Measurements from ENCODE around the gene PIAS1.
"Not testable (repeated sequence)": the region's sequence is repeated elsewhere in the genome, so short reads cannot be mapped to it uniquely, and the experiment has no call there.

PIAS1 gene

GRCh38 chr15:68213991-68214837 is 160.1 kb downstream of the PIAS1 start:
- no peak for DNase-seq (ENCODE audit: low read depth in 3 of 3, low spot score in 1 of 3)

- no peak for DNase-seq (ENCODE audit: low read depth in 3 of 3, low spot score in 1 of 3)
Observed at GRCh38 chr15:68214838-68215254, 160.7 kb downstream of the PIAS1 start.

- no peak for DNase-seq (ENCODE audit: low read depth in 3 of 3, low spot score in 1 of 3)
Observed at GRCh38 chr15:68217341-68217740, 163.2 kb downstream of the PIAS1 start.

DNA sequence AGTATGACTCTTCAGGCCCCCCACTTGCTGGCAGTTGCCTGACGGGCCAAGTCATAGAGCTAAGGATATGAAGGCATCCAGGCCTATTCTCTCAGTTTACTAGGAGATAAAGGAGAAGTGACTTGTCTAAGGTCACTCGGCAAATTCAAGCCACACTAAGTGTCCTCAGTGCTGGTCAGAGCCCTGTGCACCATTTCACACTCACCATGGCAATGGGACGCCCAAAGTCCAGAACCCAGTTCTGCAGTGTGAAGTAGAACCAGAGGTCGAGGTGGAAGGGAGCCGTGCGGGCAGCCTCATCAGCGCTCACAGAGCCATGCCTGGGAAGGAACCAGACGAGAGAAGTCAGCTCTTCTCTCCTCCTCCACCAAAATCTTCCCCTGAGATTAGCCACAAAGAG is 164.2 kb downstream of the PIAS1 start:
- DNase-seq (ENCODE audit: low read depth in 3 of 3, low spot score in 1 of 3), result no peak

- no peak for DNase-seq (ENCODE audit: low read depth in 3 of 3, low spot score in 1 of 3)
Observed at GRCh38 chr15:68218847-68219798, 165.0 kb downstream of the PIAS1 start.

GRCh38 chr15:68220489-68220888 is 166.4 kb downstream of the PIAS1 start:
- no peak for DNase-seq (ENCODE audit: low read depth in 3 of 3, low spot score in 1 of 3)

DNA sequence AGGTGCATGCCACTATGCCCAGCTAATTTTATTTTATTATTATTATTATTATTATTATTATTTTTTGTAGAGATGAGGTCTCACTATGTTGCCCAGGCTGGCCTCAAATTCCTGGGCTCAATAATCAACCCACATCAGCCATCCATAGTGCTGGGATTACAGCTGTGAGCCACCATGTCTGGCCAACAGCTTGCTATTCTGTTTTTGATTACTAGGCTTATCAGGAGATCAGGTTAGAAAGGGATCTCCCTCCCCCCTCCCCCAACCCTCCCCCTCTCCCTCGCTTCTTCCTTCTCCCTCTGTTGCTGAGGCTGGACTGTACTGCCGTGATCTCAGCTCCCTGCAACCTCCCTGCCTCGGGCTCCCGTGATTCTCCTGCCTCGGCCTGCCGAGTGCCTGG is 166.9 kb downstream of the PIAS1 start:
- DNase-seq (ENCODE audit: low read depth in 3 of 3, low spot score in 1 of 3), result no peak

DNA sequence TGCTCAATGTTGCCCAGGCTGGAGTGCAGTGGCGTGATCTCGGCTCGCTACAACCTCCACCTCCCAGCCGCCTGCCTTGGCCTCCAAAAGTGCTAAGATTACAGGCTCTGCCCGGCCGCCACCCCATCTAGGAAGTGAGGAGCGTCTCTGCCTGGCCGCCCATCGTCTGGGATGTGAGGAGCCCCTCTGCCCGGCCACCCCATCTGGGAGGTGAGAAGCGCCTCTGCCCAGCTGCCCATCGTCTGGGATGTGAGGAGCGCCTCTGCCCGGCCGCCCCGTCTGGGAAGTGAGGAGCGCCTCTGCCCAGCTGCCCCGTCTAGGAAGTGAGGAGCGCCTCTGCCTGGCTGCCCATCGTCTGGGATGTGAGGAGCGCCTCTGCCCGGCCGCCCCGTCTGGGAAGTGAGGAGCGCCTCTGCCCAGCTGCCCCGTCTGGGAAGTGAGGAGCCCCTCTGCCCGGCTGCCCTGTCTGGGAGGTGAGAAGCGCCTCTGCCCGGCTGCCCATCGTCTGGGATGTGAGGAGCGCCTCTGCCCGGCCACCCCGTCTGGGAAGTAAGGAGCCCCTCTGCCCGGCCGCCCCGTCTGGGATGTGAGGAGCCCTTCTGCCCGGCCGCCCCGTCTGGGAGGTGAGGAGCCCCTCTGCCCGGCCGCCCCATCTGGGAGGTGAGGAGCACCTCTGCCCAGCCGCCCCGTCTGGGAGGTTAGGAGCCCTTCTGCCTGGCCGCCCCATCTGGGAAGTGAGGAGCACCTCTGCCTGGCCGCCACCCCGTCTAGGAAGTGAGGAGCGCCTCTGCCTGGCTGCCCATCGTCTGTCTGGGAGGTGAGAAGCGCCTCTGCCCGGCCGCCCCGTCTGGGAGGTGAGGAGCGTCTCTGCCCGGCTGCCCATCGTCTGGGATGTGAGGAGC is 167.7 kb downstream of the PIAS1 start:
- not testable (repeated sequence) for DNase-seq (ENCODE audit: low read depth in 3 of 3, low spot score in 1 of 3)

DNA sequence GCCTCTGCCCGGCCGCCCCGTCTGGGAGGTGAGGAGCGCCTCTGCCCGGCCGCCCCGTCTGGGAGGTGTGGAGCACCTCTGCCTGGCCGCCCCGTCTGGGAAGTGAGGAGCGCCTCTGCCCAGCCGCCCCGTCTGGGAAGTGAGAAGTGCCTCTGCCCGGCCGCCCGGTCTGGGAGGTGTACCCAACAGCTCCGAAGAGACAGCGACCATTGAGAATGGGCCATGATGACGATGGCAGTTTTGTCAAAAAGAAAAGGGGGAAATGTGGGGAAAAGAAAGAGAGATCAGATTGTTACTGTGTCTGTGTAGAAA is 168.3 kb downstream of the PIAS1 start:
- not testable (repeated sequence) for DNase-seq (ENCODE audit: low read depth in 3 of 3, low spot score in 1 of 3)

- no peak for DNase-seq (ENCODE audit: low read depth in 3 of 3, low spot score in 1 of 3)
Observed at GRCh38 chr15:68223171-68223570, 169.1 kb downstream of the PIAS1 start.

DNA sequence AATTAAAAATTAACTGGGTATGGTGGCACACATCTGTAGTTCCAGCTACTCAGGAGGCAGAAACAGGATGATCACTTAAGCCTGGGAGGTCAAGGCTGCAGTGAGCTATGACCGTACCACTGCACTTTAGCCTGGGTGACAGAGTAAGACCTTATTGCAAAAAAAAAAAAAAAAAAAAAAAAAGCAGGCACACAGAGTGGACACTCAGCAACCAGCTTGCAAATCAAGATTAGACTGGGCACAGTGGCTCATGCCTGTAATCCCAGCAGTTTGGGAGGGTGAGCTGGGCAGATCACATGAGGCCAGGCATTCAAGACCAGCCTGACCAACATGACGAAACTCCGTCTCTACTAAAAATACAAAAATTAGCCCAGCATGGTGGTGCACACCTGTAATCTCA is 170.0 kb downstream of the PIAS1 start:
- DNase-seq (ENCODE audit: low read depth in 3 of 3, low spot score in 1 of 3), result no peak

- DNase-seq (ENCODE audit: low read depth in 3 of 3, low spot score in 1 of 3), result no peak
Observed at GRCh38 chr15:68224546-68225250, 170.6 kb downstream of the PIAS1 start.

DNA sequence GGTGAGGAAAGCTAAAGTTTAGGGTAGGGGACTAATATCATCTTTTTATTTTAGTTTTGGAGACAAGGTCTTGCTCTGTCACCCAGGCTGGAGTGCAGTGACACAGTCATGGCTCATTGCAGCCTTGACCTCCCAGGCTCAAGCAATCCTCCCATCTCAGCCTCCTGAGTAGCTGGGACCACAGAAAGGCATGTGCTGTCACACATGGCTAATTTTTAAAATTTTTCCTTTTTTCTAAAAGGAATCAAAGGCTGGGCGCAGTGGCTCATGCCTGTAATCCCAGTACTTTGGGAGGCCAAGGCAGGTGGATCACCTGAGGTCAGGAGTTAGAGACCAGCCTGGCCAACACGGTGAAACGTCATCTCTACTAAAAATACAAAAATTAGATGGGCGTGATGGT is 171.3 kb downstream of the PIAS1 start:
- DNase-seq (ENCODE audit: low read depth in 3 of 3, low spot score in 1 of 3), result not testable (repeated sequence)

- DNase-seq (ENCODE audit: low read depth in 3 of 3, low spot score in 1 of 3), result no peak
Observed at GRCh38 chr15:68227643-68228142, 173.6 kb downstream of the PIAS1 start.

DNA sequence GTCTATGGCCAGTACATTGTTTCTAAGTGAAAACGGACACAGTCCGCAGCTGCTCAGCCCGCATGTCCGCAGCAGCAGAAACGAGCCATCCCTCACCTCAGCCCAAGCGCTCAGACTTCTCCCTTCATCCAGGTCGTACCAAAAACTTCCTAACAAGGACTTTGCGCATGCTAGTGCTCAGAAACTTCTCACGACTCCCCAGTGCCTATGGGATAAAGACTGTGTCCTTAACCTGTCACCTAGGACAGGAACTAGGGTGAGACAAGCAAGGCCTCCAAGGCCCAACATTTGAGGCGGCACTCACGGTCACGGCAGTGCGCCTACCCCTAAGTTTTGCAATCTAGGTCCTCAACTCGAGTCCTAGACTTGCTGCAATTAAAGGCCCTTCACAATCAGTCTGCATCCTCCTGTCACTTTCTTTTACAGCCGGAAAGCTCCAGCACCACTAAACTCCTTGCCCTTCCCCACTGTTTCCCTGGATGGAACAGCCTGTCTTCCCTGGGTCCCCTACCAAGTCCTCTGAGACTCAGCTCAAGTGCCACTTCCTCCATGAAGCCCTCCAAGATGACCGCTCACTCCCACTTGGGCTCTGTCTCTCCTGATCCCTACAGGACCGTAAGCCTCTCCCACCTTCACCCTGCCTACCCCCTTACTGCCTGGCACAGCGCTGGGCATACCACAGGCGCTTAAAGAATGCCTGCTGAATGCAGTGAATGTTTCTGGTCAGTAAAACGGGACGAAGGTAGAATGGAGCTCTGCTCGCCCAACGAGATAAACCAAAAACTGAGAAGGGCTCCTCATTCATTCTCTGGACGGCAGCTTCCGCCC is 174.2 kb downstream of the PIAS1 start:
- no peak for DNase-seq (ENCODE audit: low read depth in 3 of 3, low spot score in 1 of 3)

- no peak for DNase-seq (ENCODE audit: low read depth in 3 of 3, low spot score in 1 of 3)
Observed at GRCh38 chr15:68228971-68229385, 174.9 kb downstream of the PIAS1 start.

DNA sequence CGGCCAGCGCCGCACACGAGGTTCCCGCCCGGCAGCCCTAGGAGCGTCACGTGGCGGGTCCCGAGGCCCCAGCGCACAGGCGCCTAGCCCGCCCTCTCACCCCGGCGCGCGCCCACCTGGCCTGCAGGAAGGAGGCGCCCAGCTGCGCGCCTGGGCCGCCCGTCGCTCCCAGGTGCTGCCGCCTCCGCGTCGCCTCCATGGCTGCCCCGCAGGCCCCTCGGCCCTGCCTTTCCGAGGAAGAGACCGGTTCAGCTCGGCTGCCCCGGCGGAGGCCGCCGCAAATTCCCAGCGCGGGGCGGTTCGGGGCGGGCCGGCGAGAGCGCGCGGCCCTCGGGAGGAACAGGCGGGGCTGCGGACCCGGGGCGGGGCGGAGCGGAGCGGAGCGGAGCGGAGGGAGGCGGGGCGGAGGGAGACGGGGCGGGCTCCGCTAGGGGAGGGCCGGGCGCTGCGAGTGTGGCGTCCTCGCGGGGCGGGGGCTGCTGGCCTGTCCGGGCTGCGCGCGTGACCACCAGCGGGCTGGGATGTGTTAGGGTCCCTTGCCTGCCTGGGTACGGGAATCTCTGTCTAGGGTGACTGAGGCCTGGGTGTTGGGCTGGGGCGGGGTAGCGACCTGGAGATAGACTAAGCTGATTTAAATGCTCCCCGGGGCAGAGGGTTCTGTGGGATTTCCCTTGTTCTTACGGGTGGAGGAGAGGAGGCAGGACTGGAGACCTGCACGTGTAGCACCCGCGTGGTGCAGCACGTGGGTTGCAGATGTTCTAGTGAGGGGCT is 175.5 kb downstream of the PIAS1 start, which contains the start of gene CLN6:
Gene CLN6 (minus strand): TSS at position 343 of the 771 bp plus-strand sequence. CDS start 144 bp downstream, at position 199.
- DNase-seq (ENCODE audit: low read depth in 3 of 3, low spot score in 1 of 3), result peak; percentile 25 to 77 (median 62)

Measured in stimulated activated CD4-positive, alpha-beta T cell treated with anti-CD3 and anti-CD28 coated beads, TNF-alpha, amount 100 ng/mL, for 1 hour (primary cell).